ENCODE data around the gene MAPRE3. TPM values are rescaled to one million over a fixed set of nuclear protein-coding genes. Genes with fewer than 3 reads are reported as not detected.
A peak's percentile ranks its signal among the peaks of the same experiment; 100 is the strongest.

MAPRE3 gene
- total and polyA plus RNA-seq, 2 donors (not counting 1 experiment from before 2014, with no cell fraction given), result 7.9 to 13.9 TPM

GRCh38 chr2:26940001-26940400 lies 30.4 kb upstream of the MAPRE3 start:
- Histone ChIP-seq H3K9me3 (ENCODE audit: control insufficient read depth, insufficient read depth, low read depth, low read length) (no peaks in the 10 kb centered on the region), H4K20me1 (ENCODE audit: control insufficient read depth, extremely low read depth, insufficient read depth, low read length) (no peaks in the 10 kb centered on the region), H3K4me3 (replicated peaks in 1 of 4; ENCODE audit: control extremely low read depth in 1 of 4, insufficient read depth in 1 of 4, low read depth in 3 of 4, low read length in 4 of 4) (no peak overlapping the region), H3K27me3 (ENCODE audit: control insufficient read depth, insufficient read depth, low read length) (peaks cover 7% of the 10 kb centered on the region), H3K36me3 (ENCODE audit: control insufficient read depth, insufficient read depth, low read length) (no peaks in the 10 kb centered on the region), H3K4me1 (ENCODE audit: control insufficient read depth, extremely low read depth, insufficient read depth, low read length) (no peaks in the 10 kb centered on the region), H3K79me2 (ENCODE audit: control insufficient read depth, insufficient read depth, low read length) (no peaks in the 10 kb centered on the region), H3K9ac (ENCODE audit: insufficient read depth, low read length) (no peak overlapping the region), H3K27ac (ENCODE audit: insufficient read depth, low read length) (no peak overlapping the region), H3K4me2 (ENCODE audit: extremely low read depth, insufficient read depth, low read length) (no peak overlapping the region), H2AFZ (ENCODE audit: low read length) (no peak overlapping the region)
- DNase-seq (ENCODE audit: low read depth in 2 of 2), result no peak
- TF ChIP-seq CTCF (conservative IDR thresholded peaks at IDR 0.05 in 1 of 2, IDR thresholded peaks at IDR 0.05 in 1 of 2; ENCODE audit: low read depth in 1 of 2, low read length in 2 of 2) (no peak), EZH2 (IDR thresholded peaks at IDR 0.05; ENCODE audit: low read length, missing control alignments) (no peak)

- Histone ChIP-seq H3K9me3 (ENCODE audit: control insufficient read depth, insufficient read depth, low read depth, low read length) (no peaks in the 10 kb centered on the region), H3K9ac (ENCODE audit: insufficient read depth, low read length) (no peak overlapping the region), H3K36me3 (ENCODE audit: control insufficient read depth, insufficient read depth, low read length) (no peaks in the 10 kb centered on the region), H4K20me1 (ENCODE audit: control insufficient read depth, extremely low read depth, insufficient read depth, low read length) (no peaks in the 10 kb centered on the region), H3K27me3 (ENCODE audit: control insufficient read depth, insufficient read depth, low read length) (peaks cover 10% of the 10 kb centered on the region), H3K79me2 (ENCODE audit: control insufficient read depth, insufficient read depth, low read length) (no peaks in the 10 kb centered on the region), H2AFZ (ENCODE audit: low read length) (no peak overlapping the region), H3K4me2 (ENCODE audit: extremely low read depth, insufficient read depth, low read length) (no peak overlapping the region), H3K27ac (ENCODE audit: insufficient read depth, low read length) (no peak overlapping the region), H3K4me3 (replicated peaks in 1 of 4; ENCODE audit: control extremely low read depth in 1 of 4, insufficient read depth in 1 of 4, low read depth in 3 of 4, low read length in 4 of 4) (no peak overlapping the region), H3K4me1 (ENCODE audit: control insufficient read depth, extremely low read depth, insufficient read depth, low read length) (no peaks in the 10 kb centered on the region)
- no peak for TF ChIP-seq CTCF (conservative IDR thresholded peaks at IDR 0.05 in 1 of 2, IDR thresholded peaks at IDR 0.05 in 1 of 2; ENCODE audit: low read depth in 1 of 2, low read length in 2 of 2)
- no peak for TF ChIP-seq EZH2 (IDR thresholded peaks at IDR 0.05; ENCODE audit: low read length, missing control alignments)
- DNase-seq (ENCODE audit: low read depth in 2 of 2), result no peak
Measured at GRCh38 chr2:26941486-26941885, 29.0 kb upstream of the MAPRE3 start.

DNA sequence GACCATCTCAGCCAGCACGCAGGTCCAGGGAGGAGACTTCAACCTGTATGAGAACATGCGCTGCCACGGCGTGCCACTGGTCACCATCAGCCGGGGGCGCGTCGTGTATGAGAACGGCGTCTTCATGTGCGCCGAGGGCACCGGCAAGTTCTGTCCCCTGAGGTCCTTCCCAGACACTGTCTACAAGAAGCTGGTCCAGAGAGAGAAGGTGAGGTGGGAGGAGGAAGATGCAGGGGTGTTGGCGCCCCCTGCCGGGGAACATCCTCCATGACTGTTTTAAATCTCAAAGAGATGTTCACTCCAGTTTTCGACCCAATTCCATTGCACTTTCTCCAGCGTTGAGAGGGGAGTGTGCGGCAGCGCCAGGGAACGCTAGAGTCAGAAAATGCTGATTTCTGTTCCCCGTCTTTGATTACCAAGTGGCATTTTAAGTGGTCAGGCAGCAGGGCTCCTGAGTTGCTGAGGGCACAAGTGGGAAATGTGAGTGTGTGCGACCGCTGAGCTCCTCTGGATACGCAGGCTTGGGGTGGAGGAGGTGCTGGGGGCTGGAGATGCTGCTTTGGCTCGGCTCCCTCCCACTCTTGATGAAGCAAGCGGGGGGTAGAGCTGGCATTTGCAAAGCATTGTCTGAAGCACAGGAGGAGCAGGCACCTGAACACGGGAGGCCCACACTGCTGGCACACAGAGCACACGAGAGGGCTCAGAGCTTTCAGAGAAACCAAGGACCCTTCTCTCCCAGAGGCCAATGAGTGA lies 27.7 kb upstream of the MAPRE3 start:
- H3K4me2 ChIP-seq (ENCODE audit: extremely low read depth, insufficient read depth, low read length), result no peak overlapping the region
- H3K79me2 ChIP-seq (ENCODE audit: control insufficient read depth, insufficient read depth, low read length), result no peaks in the 10 kb centered on the region
- no peak overlapping the region for H3K27ac ChIP-seq (ENCODE audit: insufficient read depth, low read length)
- H3K9me3 ChIP-seq (ENCODE audit: control insufficient read depth, insufficient read depth, low read depth, low read length), result no peaks in the 10 kb centered on the region
- H3K9ac ChIP-seq (ENCODE audit: insufficient read depth, low read length), result no peak overlapping the region
- no peak overlapping the region for H2AFZ ChIP-seq (ENCODE audit: low read length)
- H3K4me3 ChIP-seq (replicated peaks in 1 of 4; ENCODE audit: control extremely low read depth in 1 of 4, insufficient read depth in 1 of 4, low read depth in 3 of 4, low read length in 4 of 4), result no peak overlapping the region
- TF ChIP-seq EZH2 (IDR thresholded peaks at IDR 0.05; ENCODE audit: low read length, missing control alignments), result no peak
- peak; percentile 70 to 86 for TF ChIP-seq CTCF (conservative IDR thresholded peaks at IDR 0.05 in 1 of 2, IDR thresholded peaks at IDR 0.05 in 1 of 2; ENCODE audit: low read depth in 1 of 2, low read length in 2 of 2)
- peak; percentile 18 to 55 for DNase-seq (ENCODE audit: low read depth in 2 of 2)
- H3K4me1 ChIP-seq (ENCODE audit: control insufficient read depth, extremely low read depth, insufficient read depth, low read length), result no peaks in the 10 kb centered on the region
- H3K27me3 ChIP-seq (ENCODE audit: control insufficient read depth, insufficient read depth, low read length), result peaks cover 10% of the 10 kb centered on the region
- no peaks in the 10 kb centered on the region for H3K36me3 ChIP-seq (ENCODE audit: control insufficient read depth, insufficient read depth, low read length)
- H4K20me1 ChIP-seq (ENCODE audit: control insufficient read depth, extremely low read depth, insufficient read depth, low read length), result no peaks in the 10 kb centered on the region

Measured in fibroblast of lung (primary cell).